SK-N-SH treated with all-trans-retinoic acid at 6 μM for 48 hours (cell line): ENCODE measurements around the gene MACF1.

ENCODE experiments used
- ATAC-seq: fragments of 200-7000 bp; cut with Tn5 transposase; 3 replicates; pipeline ENCODE4 v1.9.1; 2020; ENCODE audit warnings: mild to moderate bottlenecking, moderate library complexity
- ARNTL ChIP-seq: fragments of 450-650 bp; formaldehyde crosslinking; IDR thresholded peaks from 2 replicates; pipeline ENCODE4 v1.5.0; 2020; ENCODE audit warnings: low read depth, mild to moderate bottlenecking, moderate library complexity, borderline replicate concordance
- BACH2 ChIP-seq: fragments of 250-450 bp; sonication (Bioruptor Pico); IDR thresholded peaks from 2 replicates; pipeline ENCODE4 v1.9.0; 2021; ENCODE audit warnings: mild to moderate bottlenecking, borderline replicate concordance
- CREB5 ChIP-seq: fragments of 250-450 bp; sonication (Bioruptor Pico); IDR thresholded peaks from 2 replicates; pipeline ENCODE4 v1.5.1; 2020; ENCODE audit warnings: low read depth, mild to moderate bottlenecking, moderate library complexity
- CSRNP3 ChIP-seq: fragments of 250-450 bp; sonication (Bioruptor Pico); IDR thresholded peaks from 2 replicates; pipeline ENCODE4 v1.5.1; 2021; ENCODE audit warnings: mild to moderate bottlenecking, moderate library complexity
- GLIS3 ChIP-seq: fragments of 250-450 bp; sonication (Bioruptor Pico); IDR thresholded peaks from 2 replicates; pipeline ENCODE4 v1.5.0; 2020; ENCODE audit warnings: mild to moderate bottlenecking, moderate library complexity
- ISL1 ChIP-seq: fragments of 250-450 bp; sonication (Bioruptor Pico); IDR thresholded peaks from 2 replicates; pipeline ENCODE4 v2.1.2; 2022; ENCODE audit warnings: mild to moderate bottlenecking, moderate library complexity
- OSR1 ChIP-seq: fragments of 250-450 bp; sonication (Bioruptor Pico); IDR thresholded peaks from 2 replicates; pipeline ENCODE4 v1.8.0; 2022; ENCODE audit warnings: moderate library complexity, mild to moderate bottlenecking, inconsistent platforms
- PATZ1 ChIP-seq: fragments of 250-450 bp; sonication (Bioruptor Pico); IDR thresholded peaks from 2 replicates; pipeline ENCODE4 v1.8.0; 2020; ENCODE audit warnings: mild to moderate bottlenecking, moderate library complexity, borderline replicate concordance
- POU6F1 ChIP-seq: fragments of 250-450 bp; sonication (Bioruptor Pico); IDR thresholded peaks from 2 replicates; pipeline ENCODE4 v1.8.0; 2021; ENCODE audit warnings: low read depth, mild to moderate bottlenecking, moderate library complexity, borderline replicate concordance
- RARB ChIP-seq: fragments of 250-450 bp; sonication (Bioruptor Pico); IDR thresholded peaks from 2 replicates; pipeline ENCODE4 v1.8.0; 2021; ENCODE audit warnings: mild to moderate bottlenecking, moderate library complexity
- SNAI2 ChIP-seq: fragments of 250-450 bp; sonication (Bioruptor Pico); IDR thresholded peaks from 2 replicates; pipeline ENCODE4 v1.5.0; 2020; ENCODE audit warnings: mild to moderate bottlenecking, moderate library complexity
- TOX ChIP-seq: fragments of 250-450 bp; sonication (Bioruptor Pico); IDR thresholded peaks from 2 replicates; pipeline ENCODE4 v1.8.0; 2021; ENCODE audit warnings: mild to moderate bottlenecking, moderate library complexity, borderline replicate concordance
- TSHZ2 ChIP-seq: fragments of 250-450 bp; sonication (Bioruptor Pico); IDR thresholded peaks from 2 replicates; pipeline ENCODE4 v1.5.0; 2020; ENCODE audit warnings: mild to moderate bottlenecking, moderate library complexity
- ZFP3 ChIP-seq: fragments of 250-450 bp; sonication (Bioruptor Pico); IDR thresholded peaks from 2 replicates; pipeline ENCODE4 v1.5.0; 2020; ENCODE audit warnings: mild to moderate bottlenecking, moderate library complexity
- ZNF8 ChIP-seq: fragments of 450-650 bp; formaldehyde crosslinking; IDR thresholded peaks from 2 replicates; pipeline ENCODE4 v1.5.0; 2020; ENCODE audit warnings: mild to moderate bottlenecking, moderate library complexity

Gene MACF1

GRCh38 chr1:39483276-39483675, 278.8 kb downstream of the MACF1 start:
- TF ChIP-seq ZNF8 (CRISPR knock-in tag) = no peak
- TF ChIP-seq ARNTL (CRISPR knock-in tag) = no peak
- no peak for TF ChIP-seq ISL1
- TF ChIP-seq, all 23 proteins: peak for 0

GRCh38 chr1:39484564-39484963, 280.1 kb downstream of the MACF1 start:
- ATAC-seq = no peak
- TF ChIP-seq TSHZ2 (no peak), ZNF8 (CRISPR knock-in tag) (no peak), SNAI2 (no peak), ARNTL (CRISPR knock-in tag) (no peak), CSRNP3 (CRISPR knock-in tag) (no peak), PATZ1 (no peak)

More at GRCh38 chr1:39483276-39483675, 278.8 kb downstream of the MACF1 start:
- ATAC-seq = no peak

GRCh38 chr1:39485046-39485803, 280.7 kb downstream of the MACF1 start:
- ATAC-seq = no peak
- no peak for TF ChIP-seq PATZ1
- TF ChIP-seq TSHZ2 = no peak
- no peak for TF ChIP-seq ARNTL (CRISPR knock-in tag)
- TF ChIP-seq OSR1 (CRISPR knock-in tag) = no peak
- no peak for TF ChIP-seq RARB (CRISPR knock-in tag)
- TF ChIP-seq TOX (CRISPR knock-in tag) = no peak
- no peak for TF ChIP-seq ZNF8 (CRISPR knock-in tag)
- TF ChIP-seq BACH2 = no peak
- TF ChIP-seq POU6F1 (CRISPR knock-in tag) = no peak
- TF ChIP-seq CREB5 = no peak
- no peak for TF ChIP-seq ZFP3 (CRISPR knock-in tag)
- no peak for TF ChIP-seq GLIS3 (CRISPR knock-in tag)
- no peak for TF ChIP-seq ISL1
- TF ChIP-seq, all 23 proteins: peak for 0
